ENCODE results near the gene TOM1L1. TPM values are rescaled to one million over a fixed set of nuclear protein-coding genes. Genes with fewer than 3 reads are reported as not detected.

Gene TOM1L1
- total RNA-seq, 1 experiment from 2014 or later, result 70.0 TPM

- DNase-seq (ENCODE audit: low spot score), result no peak
Observed at GRCh38 chr17:54991567-54991966, 90.9 kb downstream of the TOM1L1 start.

DNA sequence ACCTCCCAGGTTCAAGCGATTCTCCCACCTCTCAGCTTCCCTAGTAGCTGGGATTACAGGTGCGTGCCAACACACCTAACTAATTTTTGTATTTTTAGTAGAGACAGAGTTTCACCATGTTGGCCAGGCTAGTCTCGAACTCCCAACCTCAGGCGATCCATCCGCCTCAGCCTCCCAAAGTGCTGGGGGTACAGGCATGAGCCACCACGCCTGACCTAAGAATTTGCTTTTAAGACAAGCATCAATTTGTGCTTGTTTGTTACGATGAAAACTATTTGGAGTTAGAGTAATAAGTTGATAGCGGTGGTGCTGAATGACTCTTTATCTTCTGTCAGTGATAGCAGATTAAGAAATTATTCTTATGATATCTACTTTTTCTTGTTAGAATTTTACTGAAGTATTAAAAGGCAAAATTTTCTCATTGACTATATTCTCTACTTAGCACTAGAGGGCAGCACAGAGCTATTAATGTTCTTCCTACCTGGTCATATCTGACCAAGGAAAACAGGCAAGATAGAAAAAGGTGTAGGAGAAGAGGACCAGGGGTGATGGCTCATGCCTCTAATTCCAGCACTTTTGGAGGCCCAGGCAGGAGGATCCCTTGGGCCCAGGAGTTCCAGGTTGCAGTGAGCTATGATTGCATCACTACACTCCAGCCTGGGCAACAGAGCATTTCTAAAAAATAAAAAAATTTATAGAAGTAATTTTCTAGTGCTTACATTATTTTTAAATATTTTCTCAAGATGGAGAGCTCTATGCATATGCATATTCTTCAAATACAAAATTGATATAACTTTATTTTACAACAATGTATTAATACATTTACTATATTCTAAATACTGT, 92.4 kb downstream of the TOM1L1 start:
- DNase-seq (ENCODE audit: low spot score), result peak; percentile 64

DNA sequence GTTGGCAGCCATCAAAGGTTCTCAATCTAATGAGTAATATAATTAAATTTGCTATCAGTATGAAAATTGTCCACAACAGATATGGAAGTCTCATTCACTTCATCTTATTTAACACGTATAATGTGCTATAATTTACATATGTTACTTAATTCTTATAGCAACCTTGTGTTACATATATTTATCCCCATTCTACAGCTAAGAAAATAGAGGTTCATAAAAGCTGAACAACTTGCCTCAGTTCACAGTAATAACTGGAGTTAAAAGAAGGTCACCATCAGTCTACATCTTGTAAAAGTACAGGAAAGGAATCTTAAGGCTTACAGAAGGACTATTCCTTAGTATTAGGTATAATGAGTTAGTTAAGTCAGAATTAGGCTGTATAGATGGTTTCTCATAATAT, 95.8 kb downstream of the TOM1L1 start:
- no peak for DNase-seq (ENCODE audit: low spot score)

DNA sequence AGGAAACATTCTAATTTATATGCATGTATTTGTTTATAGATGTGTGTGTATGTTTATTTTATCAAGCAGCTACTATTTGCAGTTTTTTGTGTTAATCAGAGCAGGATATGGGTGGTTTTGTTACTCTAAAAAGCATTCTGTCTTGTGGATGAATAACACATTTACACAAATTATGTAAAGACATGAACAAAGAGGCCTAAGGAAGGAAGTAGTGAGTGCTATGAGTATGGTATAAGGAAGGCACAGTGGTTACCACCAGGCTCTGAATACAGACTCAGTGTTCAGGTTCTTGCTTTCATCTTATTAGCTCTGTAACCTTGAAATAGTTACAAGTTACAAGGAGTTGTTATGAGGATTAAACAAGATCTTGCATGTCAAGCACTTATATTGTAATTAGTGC, 101.8 kb downstream of the TOM1L1 start:
- no peak for DNase-seq (ENCODE audit: low spot score)

- DNase-seq (ENCODE audit: low spot score), result no peak
Observed at GRCh38 chr17:55004484-55004883, 103.8 kb downstream of the TOM1L1 start.

GRCh38 chr17:55005520-55005919, 104.9 kb downstream of the TOM1L1 start:
- peak; percentile 44 for DNase-seq (ENCODE audit: low spot score)

Other genes with a start within 250 kb of the TOM1L1 start
- 111 and 122 TPM in 2 replicates for gene COX11, start 67.8 kb downstream of the TOM1L1 start, total RNA-seq (2014; rRNA removed; shearing (Covaris generic))
- gene STXBP4, start 67.9 kb downstream of the TOM1L1 start, total RNA-seq (2014; rRNA removed; shearing (Covaris generic)), result 19.4 and 21.6 TPM in 2 replicates